ENCODE results near the gene LKAAEAR1.

LKAAEAR1 gene

GRCh38 chr20:64041781-64042053, 42.5 kb downstream of the LKAAEAR1 start:
- TF ChIP-seq CTCF (conservative IDR thresholded peaks at IDR 0.05) = no peak
- peak overlapping the region; percentile 71; the same call in 1 of the 2 replicates for H3K27ac ChIP-seq

GRCh38 chr20:64041040-64041780, 43.0 kb downstream of the LKAAEAR1 start:
- H3K27ac ChIP-seq = no peak overlapping the region
- TF ChIP-seq CTCF (conservative IDR thresholded peaks at IDR 0.05) = no peak

- no peak for TF ChIP-seq CTCF (conservative IDR thresholded peaks at IDR 0.05)
- H3K27ac ChIP-seq = no peak overlapping the region
These were observed 43.8 kb downstream of the LKAAEAR1 start for GRCh38 chr20:64040231-64041039.

GRCh38 chr20:64039293-64040160, 44.7 kb downstream of the LKAAEAR1 start:
- TF ChIP-seq CTCF (conservative IDR thresholded peaks at IDR 0.05) = no peak; the same call in 1 of the 2 replicates
- H3K27ac ChIP-seq = peak overlapping the region; percentile 79

GRCh38 chr20:64038565-64039292, 45.5 kb downstream of the LKAAEAR1 start:
- peak overlapping the region; percentile 79 for H3K27ac ChIP-seq
- peak; percentile 90 for TF ChIP-seq CTCF (conservative IDR thresholded peaks at IDR 0.05)

GRCh38 chr20:64038224-64038564, 46.0 kb downstream of the LKAAEAR1 start:
- no peak for TF ChIP-seq CTCF (conservative IDR thresholded peaks at IDR 0.05)
- H3K27ac ChIP-seq = peak overlapping the region; percentile 79

All from VCaP (cell line).